CD4-positive, alpha-beta memory T cell (primary cell): ENCODE results near the gene PLEKHB1. TPM values are rescaled to one million over a fixed set of nuclear protein-coding genes. Genes with fewer than 3 reads are reported as not detected.

Source experiments
- CTCF ChIA-PET: fragments of 350-600 bp; sonication (Branson Sonifier 250); formaldehyde crosslinking; loops from one replicate; lab custom pipeline; 2021; ENCODE audit warnings: inconsistent platforms; ENCODE audit not compliant: partially characterized antibody; lab: Charles Lee
- POLR2A ChIA-PET: fragments of 350-600 bp; sonication (Branson Sonifier 250); formaldehyde crosslinking; loops from one replicate; lab custom pipeline; 2021; ENCODE audit not compliant: partially characterized antibody; lab: Charles Lee
- DNase-seq, 5 donors: peaks; one replicate each; pipeline versions ENCODE4 v3.0.0 to v3.0.0-alpha.2; 2020 to 2022; ENCODE audit warnings: mixed read lengths in 1 of 5
- H3K27ac ChIP-seq: one replicate; pipeline ENCODE4 v1.7.0; 2013; ENCODE audit warnings: low read depth, low read length
- H3K27me3 ChIP-seq: 2 replicates; pipeline ENCODE4 v1.7.0; 2013; ENCODE audit warnings: mild to moderate bottlenecking, low read length, moderate library complexity; ENCODE audit not compliant: insufficient read depth
- H3K36me3 ChIP-seq: 2 replicates; pipeline ENCODE4 v1.7.0; 2013; ENCODE audit warnings: mild to moderate bottlenecking, low read length, moderate library complexity; ENCODE audit not compliant: insufficient read depth
- H3K4me1 ChIP-seq: 2 replicates; pipeline ENCODE4 v1.7.0; 2013; ENCODE audit warnings: mild to moderate bottlenecking, low read length, moderate library complexity; ENCODE audit not compliant: insufficient read depth
- H3K4me3 ChIP-seq, 2 donors: one replicate each; pipeline ENCODE4 v1.7.0; 2013; ENCODE audit warnings: low read length in 2 of 2, mild to moderate bottlenecking in 1 of 2
- H3K9me3 ChIP-seq, 2 donors: one replicate each; pipeline ENCODE4 v1.7.0; 2013; ENCODE audit warnings: low read length in 2 of 2, control low read depth in 1 of 2; ENCODE audit not compliant: control insufficient read depth in 1 of 2
- H3K27ac Mint-ChIP-seq, 7 donors: one replicate each; pipeline ENCODE4 v1.8.0; 2020 to 2021; ENCODE audit warnings: mixed read lengths in 7 of 7, mild to moderate bottlenecking in 6 of 7, inconsistent platforms in 3 of 7, moderate library complexity in 3 of 7
- H3K27me3 Mint-ChIP-seq, 2 donors: one replicate each; pipeline ENCODE4 v1.8.0; 2020 to 2021; ENCODE audit warnings: mixed read lengths in 2 of 2
- H3K36me3 Mint-ChIP-seq, 2 donors: one replicate each; pipeline ENCODE4 v1.8.0; 2020 to 2021; ENCODE audit warnings: mixed read lengths in 2 of 2, inconsistent platforms in 1 of 2, mild to moderate bottlenecking in 1 of 2
- H3K4me1 Mint-ChIP-seq, 4 donors: one replicate each; pipeline ENCODE4 v1.8.0; 2020 to 2021; ENCODE audit warnings: mixed read lengths in 4 of 4, mild to moderate bottlenecking in 1 of 4
- H3K4me3 Mint-ChIP-seq, 8 donors: one replicate each; pipeline ENCODE4 v1.8.0; 2020 to 2021; ENCODE audit warnings: mixed read lengths in 8 of 8, mild to moderate bottlenecking in 7 of 8, moderate library complexity in 6 of 8, inconsistent platforms in 3 of 8
- H3K9me3 Mint-ChIP-seq, 8 donors: one replicate each; pipeline ENCODE4 v1.8.0; 2020 to 2021; ENCODE audit warnings: mixed read lengths in 8 of 8, mild to moderate bottlenecking in 5 of 8, inconsistent platforms in 3 of 8, moderate library complexity in 1 of 8
- intact Hi-C: fragments of 100-400 bp; cut with micrococcal nuclease; formaldehyde crosslinking; loops from one replicate; pipeline ENCODE4 v1.15.1; 2023
- polyA plus RNA-seq, 2 donors: library from polyadenylated mRNA; unstranded; fragments of 300-500 nt; fragmentation: Illumina TruSeq; gene quantifications; one replicate each; pipeline ENCODE4 v1.2.3, GENCODE V29; 2021
- total RNA-seq, 2 experiments: library from RNA; stranded (reverse); gene quantifications; one replicate each; pipeline ENCODE4 v1.2.3, GENCODE V29; 2021

PLEKHB1 gene
- total and polyA plus RNA-seq, 4 experiments from 2014 or later, result 53.8 to 79.1 (median 70.8) TPM

GRCh38 chr11:73651661-73652045, 5.3 kb downstream of the PLEKHB1 start:
- H3K36me3 ChIP-seq, result no peaks in the 10 kb centered on the region
- H3K27ac ChIP-seq, result no peak overlapping the region
- H3K27me3 ChIP-seq, result no peaks in the 10 kb centered on the region
- POLR2A ChIA-PET, result no interaction called here
- Mint-ChIP-seq H3K27ac (no peak overlapping the region), H3K4me1 (peaks cover 9 to 23% (median 17%) of the 10 kb centered on the region in 4 donors), H3K9me3 (peaks cover 0 to 4% (median 0%) of the 10 kb centered on the region in 8 donors), H3K36me3 (peaks cover 16 to 40% of the 10 kb centered on the region in 2 donors), H3K4me3 (no peak overlapping the region), H3K27me3 (no peaks in the 10 kb centered on the region)
- no peak overlapping the region for H3K4me3 ChIP-seq
- no peak for DNase-seq
- H3K9me3 ChIP-seq, result no peaks in the 10 kb centered on the region
- CTCF ChIA-PET, result interaction anchor here (1.1 kb wide), 1 partner anchor 26 kb away, joined by 4 read pairs; no protein-coding TSS in a partner anchor
- peaks cover 8% of the 10 kb centered on the region for H3K4me1 ChIP-seq
- intact Hi-C loops, result no loop called here

GRCh38 chr11:73652046-73652730, 5.8 kb downstream of the PLEKHB1 start:
- Histone ChIP-seq H3K4me3 (no peak overlapping the region), H3K4me1 (peaks cover 8% of the 10 kb centered on the region), H3K9me3 (no peaks in the 10 kb centered on the region), H3K36me3 (no peaks in the 10 kb centered on the region), H3K27me3 (no peaks in the 10 kb centered on the region), H3K27ac (no peak overlapping the region)
- intact Hi-C loops, result no loop called here
- CTCF ChIA-PET, result interaction anchor here (2.8 kb wide), 1 partner anchor 27 kb away, joined by 10 read pairs; no protein-coding TSS in a partner anchor
- Mint-ChIP-seq H3K4me1 (peaks cover 7 to 17% (median 12%) of the 10 kb centered on the region in 4 donors), H3K9me3 (peaks cover 0 to 3% (median 0%) of the 10 kb centered on the region in 8 donors), H3K27me3 (no peaks in the 10 kb centered on the region), H3K36me3 (peaks cover 16 to 40% of the 10 kb centered on the region in 2 donors), H3K4me3 (no peak overlapping the region), H3K27ac (peak overlapping the region in 3 of 7 donors; percentile 35 to 42 (median 37))
- POLR2A ChIA-PET, result no interaction called here
- DNase-seq, result no peak

- H3K9me3 Mint-ChIP-seq, result peaks cover 0 to 3% (median 0%) of the 10 kb centered on the region in 8 donors
- H3K36me3 Mint-ChIP-seq, result peaks cover 16 to 40% of the 10 kb centered on the region in 2 donors
- Histone ChIP-seq H3K27me3 (no peaks in the 10 kb centered on the region), H3K36me3 (no peaks in the 10 kb centered on the region), H3K27ac (no peak overlapping the region), H3K9me3 (no peaks in the 10 kb centered on the region), H3K4me3 (no peak overlapping the region), H3K4me1 (peaks cover 3% of the 10 kb centered on the region)
- H3K27me3 Mint-ChIP-seq, result no peaks in the 10 kb centered on the region
- intact Hi-C loops, result no loop called here
- no peak overlapping the region for H3K4me3 Mint-ChIP-seq
- H3K27ac Mint-ChIP-seq, result peak overlapping the region in 2 of 7 donors; percentile 35 to 46
- peaks cover 2 to 9% (median 6%) of the 10 kb centered on the region in 4 donors for H3K4me1 Mint-ChIP-seq
- DNase-seq, result no peak
- POLR2A ChIA-PET, result no interaction called here
- CTCF ChIA-PET, result interaction anchor here (2.8 kb wide), 1 partner anchor 28 kb away, joined by 10 read pairs; no protein-coding TSS in a partner anchor
Observed at GRCh38 chr11:73652856-73653559, 6.6 kb downstream of the PLEKHB1 start.

- Histone ChIP-seq H3K27ac (no peak overlapping the region), H3K4me1 (no peaks in the 10 kb centered on the region), H3K4me3 (no peak overlapping the region), H3K27me3 (no peaks in the 10 kb centered on the region), H3K36me3 (no peaks in the 10 kb centered on the region), H3K9me3 (no peaks in the 10 kb centered on the region)
- ChIA-PET CTCF (interaction anchor here (2.8 kb wide), 1 partner anchor 29 kb away, joined by 10 read pairs; no protein-coding TSS in a partner anchor), POLR2A (no interaction called here)
- H3K27ac Mint-ChIP-seq, result peak overlapping the region in 1 of 7 donors; percentile 31
- peaks cover 0 to 3% (median 0%) of the 10 kb centered on the region in 8 donors for H3K9me3 Mint-ChIP-seq
- intact Hi-C loops, result no loop called here
- H3K4me1 Mint-ChIP-seq, result peaks cover 0 to 4% (median 2%) of the 10 kb centered on the region in 4 donors
- H3K36me3 Mint-ChIP-seq, result peaks cover 16 to 40% of the 10 kb centered on the region in 2 donors
- H3K27me3 Mint-ChIP-seq, result no peaks in the 10 kb centered on the region
- DNase-seq, result no peak
- no peak overlapping the region for H3K4me3 Mint-ChIP-seq
Observed at GRCh38 chr11:73653996-73654395, 7.6 kb downstream of the PLEKHB1 start.

- Histone ChIP-seq H3K9me3 (no peaks in the 10 kb centered on the region), H3K4me3 (no peak overlapping the region), H3K27ac (no peak overlapping the region), H3K36me3 (no peaks in the 10 kb centered on the region), H3K27me3 (no peaks in the 10 kb centered on the region), H3K4me1 (no peaks in the 10 kb centered on the region)
- H3K27me3 Mint-ChIP-seq, result no peaks in the 10 kb centered on the region
- H3K4me1 Mint-ChIP-seq, result no peaks in the 10 kb centered on the region
- DNase-seq, result no peak
- POLR2A ChIA-PET, result no interaction called here
- H3K27ac Mint-ChIP-seq, result no peak overlapping the region
- H3K36me3 Mint-ChIP-seq, result peaks cover 16 to 38% of the 10 kb centered on the region in 2 donors
- H3K4me3 Mint-ChIP-seq, result no peak overlapping the region
- CTCF ChIA-PET, result interaction anchor here (2.8 kb wide), 1 partner anchor 29 kb away, joined by 10 read pairs; no protein-coding TSS in a partner anchor
- H3K9me3 Mint-ChIP-seq, result peaks cover 0 to 1% (median 0%) of the 10 kb centered on the region in 8 donors
- intact Hi-C loops, result no loop called here
Observed at GRCh38 chr11:73654482-73655021, 8.2 kb downstream of the PLEKHB1 start.

- intact Hi-C loops, result no loop called here
- CTCF ChIA-PET, result no interaction called here
- peaks cover 3% of the 10 kb centered on the region for H3K4me1 ChIP-seq
- H3K27me3 ChIP-seq, result no peaks in the 10 kb centered on the region
- peaks cover 0 to 5% (median 1%) of the 10 kb centered on the region in 4 donors for H3K4me1 Mint-ChIP-seq
- H3K9me3 Mint-ChIP-seq, result peaks cover 0 to 1% (median 0%) of the 10 kb centered on the region in 8 donors
- H3K36me3 ChIP-seq, result no peaks in the 10 kb centered on the region
- no peaks in the 10 kb centered on the region for H3K9me3 ChIP-seq
- H3K36me3 Mint-ChIP-seq, result peaks cover 16 to 35% of the 10 kb centered on the region in 2 donors
- no peak overlapping the region for H3K4me3 ChIP-seq
- POLR2A ChIA-PET, result no interaction called here
- no peak overlapping the region for H3K4me3 Mint-ChIP-seq
- DNase-seq, result no peak
- H3K27me3 Mint-ChIP-seq, result no peaks in the 10 kb centered on the region
- peak overlapping the region in 1 of 7 donors; percentile 18 for H3K27ac Mint-ChIP-seq
- no peak overlapping the region for H3K27ac ChIP-seq
Observed at GRCh38 chr11:73655686-73656085, 9.3 kb downstream of the PLEKHB1 start.
